NOMO-1 treated with DMSO at 0.1 percent for 48 hours (cell line): ENCODE results near the gene ZNF783.

Source experiments
- DNase-seq: peaks from one replicate; lab custom pipeline; 2025; ENCODE audit not compliant: unreplicated experiment; lab: John Stamatoyannopoulos, UW

Gene ZNF783

GRCh38 chr7:149280661-149281507 is 18.9 kb downstream of the ZNF783 start:
- DNase-seq = no peak

- no peak for DNase-seq
Measured at GRCh38 chr7:149281508-149282330, 19.7 kb downstream of the ZNF783 start.

- no peak for DNase-seq
Measured at GRCh38 chr7:149282331-149282655, 20.3 kb downstream of the ZNF783 start.

GRCh38 chr7:149283321-149283720 is 21.3 kb downstream of the ZNF783 start:
- no peak for DNase-seq

- DNase-seq = no peak
Measured at GRCh38 chr7:149284343-149284742, 22.3 kb downstream of the ZNF783 start.

GRCh38 chr7:149284850-149285585 is 23.0 kb downstream of the ZNF783 start:
- no peak for DNase-seq

- no peak for DNase-seq
Measured at GRCh38 chr7:149285603-149286002, 23.6 kb downstream of the ZNF783 start.

- DNase-seq = no peak
Measured at GRCh38 chr7:149286811-149287400, 24.9 kb downstream of the ZNF783 start.

- no peak for DNase-seq
Measured at GRCh38 chr7:149287622-149288021, 25.6 kb downstream of the ZNF783 start.

- DNase-seq = no peak
Measured at GRCh38 chr7:149289262-149289661, 27.3 kb downstream of the ZNF783 start.

GRCh38 chr7:149289856-149290255 is 27.9 kb downstream of the ZNF783 start:
- no peak for DNase-seq

GRCh38 chr7:149291036-149291780 is 29.2 kb downstream of the ZNF783 start:
- DNase-seq = no peak

GRCh38 chr7:149291781-149292461 is 29.9 kb downstream of the ZNF783 start:
- no peak for DNase-seq

- DNase-seq = no peak
Measured at GRCh38 chr7:149292462-149292823, 30.4 kb downstream of the ZNF783 start.

GRCh38 chr7:149293338-149293737 is 31.3 kb downstream of the ZNF783 start:
- no peak for DNase-seq

- no peak for DNase-seq
Measured at GRCh38 chr7:149293946-149294633, 32.1 kb downstream of the ZNF783 start.

- DNase-seq = no peak
Measured at GRCh38 chr7:149294634-149295480, 32.9 kb downstream of the ZNF783 start.

GRCh38 chr7:149295481-149295850 is 33.5 kb downstream of the ZNF783 start:
- DNase-seq = no peak

GRCh38 chr7:149296368-149296767 is 34.4 kb downstream of the ZNF783 start:
- no peak for DNase-seq
